K562 (cell line): ENCODE data around the gene VSIG2.

ENCODE experiments used
- HDAC8 ChIP-seq: fragments of 450-650 bp; IDR thresholded peaks from 2 replicates; pipeline ENCODE4 v1.6.1; 2016; ENCODE audit warnings: mild to moderate bottlenecking, missing genetic modification characterization, moderate library complexity, missing compliant biosample characterization
- SLC30A9 ChIP-seq: fragments of 250-450 bp; sonication (Bioruptor Pico); IDR thresholded peaks from 2 replicates; pipeline ENCODE4 v1.8.0; 2022; ENCODE audit warnings: mild to moderate bottlenecking, moderate library complexity
- ZSCAN29 ChIP-seq: fragments of 450-650 bp; IDR thresholded peaks from 2 replicates; pipeline ENCODE4 v1.6.1; 2017
- TF ChIP-seq, protein P1 (sequence below): fragments of 450-650 bp; IDR thresholded peaks from 2 replicates; pipeline ENCODE4 v1.6.1; 2018; ENCODE audit warnings: mild to moderate bottlenecking, low read depth; ENCODE audit not compliant: partially characterized antibody

DNA sequence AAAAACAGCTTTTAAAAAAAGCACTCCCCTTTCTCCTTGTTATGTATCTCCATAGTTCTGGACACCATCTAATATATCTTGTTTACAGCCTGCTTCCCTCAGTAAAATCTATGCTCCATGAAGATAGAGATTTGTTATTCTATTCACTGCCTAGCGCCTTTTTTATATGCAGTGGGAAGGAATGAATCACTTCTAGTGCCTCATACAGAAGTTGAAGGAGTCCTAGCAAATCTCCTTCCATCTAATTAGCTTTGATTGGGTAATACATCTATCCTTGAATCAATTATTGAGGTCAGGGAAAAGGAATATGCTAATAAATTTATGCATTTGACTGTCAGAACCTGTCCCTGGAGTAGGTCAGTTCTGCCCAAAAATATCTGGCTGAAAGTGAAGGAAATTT is 52.5 kb downstream of the VSIG2 start:
- no peak for TF ChIP-seq ZSCAN29
- TF ChIP-seq SLC30A9 (CRISPR knock-in tag), result no peak
- TF ChIP-seq, protein P1, sequence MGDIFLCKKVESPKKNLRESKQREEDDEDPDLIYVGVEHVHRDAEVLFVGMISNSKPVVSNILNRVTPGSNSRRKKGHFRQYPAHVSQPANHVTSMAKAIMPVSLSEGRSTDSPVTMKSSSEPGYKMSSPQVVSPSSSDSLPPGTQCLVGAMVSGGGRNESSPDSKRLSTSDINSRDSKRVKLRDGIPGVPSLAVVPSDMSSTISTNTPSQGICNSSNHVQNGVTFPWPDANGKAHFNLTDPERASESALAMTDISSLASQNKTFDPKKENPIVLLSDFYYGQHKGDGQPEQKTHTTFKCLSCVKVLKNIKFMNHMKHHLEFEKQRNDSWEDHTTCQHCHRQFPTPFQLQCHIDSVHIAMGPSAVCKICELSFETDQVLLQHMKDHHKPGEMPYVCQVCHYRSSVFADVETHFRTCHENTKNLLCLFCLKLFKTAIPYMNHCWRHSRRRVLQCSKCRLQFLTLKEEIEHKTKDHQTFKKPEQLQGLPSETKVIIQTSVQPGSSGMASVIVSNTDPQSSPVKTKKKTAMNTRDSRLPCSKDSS, result no peak
- no peak for TF ChIP-seq HDAC8 (tag)
